ENCODE data around the gene FIBP. TPM values are rescaled to one million over a fixed set of nuclear protein-coding genes. Genes with fewer than 3 reads are reported as not detected.

FIBP gene
- total RNA-seq, 4 donors from 2014 or later = 69.4 to 103 (median 86.2) TPM

DNA sequence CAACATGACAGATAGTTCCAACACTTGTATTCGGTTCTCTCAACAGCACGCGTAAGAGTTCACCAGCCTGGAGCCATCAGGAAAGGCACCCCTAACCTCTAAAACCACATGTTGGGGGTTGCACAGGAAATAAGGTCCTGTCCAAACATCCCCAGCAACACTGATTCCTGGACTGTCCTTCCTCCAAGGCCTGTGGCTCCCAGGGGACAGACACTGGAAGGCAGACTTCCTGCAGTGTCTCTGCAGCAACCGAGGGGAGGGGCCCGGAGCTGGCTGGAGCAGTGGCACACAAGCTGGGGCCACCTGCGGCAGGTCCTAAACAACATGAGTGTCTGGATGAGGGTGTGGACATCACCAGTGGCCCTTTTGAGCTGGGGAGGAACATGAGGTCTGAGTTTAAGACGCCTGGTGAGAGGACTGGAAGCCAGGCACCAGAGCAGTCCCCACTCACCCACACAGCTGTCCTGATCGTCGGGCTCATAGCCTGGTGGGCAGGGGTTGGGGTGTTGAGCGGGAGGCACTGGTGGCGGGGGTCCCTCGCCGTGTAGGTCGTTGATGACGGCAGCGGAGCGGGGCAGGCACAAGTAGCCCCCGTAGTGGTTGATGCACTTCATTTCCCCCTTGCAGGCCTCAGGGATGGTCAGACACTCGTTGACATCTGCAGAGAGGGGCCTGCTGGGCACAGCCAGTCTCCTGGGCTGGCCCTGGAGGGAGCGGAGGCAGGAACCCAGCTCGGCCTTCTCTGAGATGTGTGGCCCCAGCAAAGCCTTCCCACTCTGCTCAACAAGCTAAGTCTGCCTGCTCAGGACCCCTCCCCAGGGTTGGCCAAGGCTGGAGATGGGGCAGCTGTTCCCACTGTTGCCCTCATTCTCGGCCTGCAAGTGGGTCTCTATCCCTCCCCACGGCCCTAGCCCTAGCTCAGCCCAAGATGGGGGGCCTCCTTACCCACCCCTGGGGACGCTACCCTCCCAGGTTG lies 17.3 kb downstream of the FIBP start:
- no peak for DNase-seq (ENCODE audit: low spot score in 2 of 2)
- no peak overlapping the region for H3K4me3 ChIP-seq (ENCODE audit: low read depth, poor library complexity, severe bottlenecking)
- intact Hi-C loops (cut with DNase I; ENCODE audit: low total_unique reads) = no loop called here
- TF ChIP-seq, protein P1, sequence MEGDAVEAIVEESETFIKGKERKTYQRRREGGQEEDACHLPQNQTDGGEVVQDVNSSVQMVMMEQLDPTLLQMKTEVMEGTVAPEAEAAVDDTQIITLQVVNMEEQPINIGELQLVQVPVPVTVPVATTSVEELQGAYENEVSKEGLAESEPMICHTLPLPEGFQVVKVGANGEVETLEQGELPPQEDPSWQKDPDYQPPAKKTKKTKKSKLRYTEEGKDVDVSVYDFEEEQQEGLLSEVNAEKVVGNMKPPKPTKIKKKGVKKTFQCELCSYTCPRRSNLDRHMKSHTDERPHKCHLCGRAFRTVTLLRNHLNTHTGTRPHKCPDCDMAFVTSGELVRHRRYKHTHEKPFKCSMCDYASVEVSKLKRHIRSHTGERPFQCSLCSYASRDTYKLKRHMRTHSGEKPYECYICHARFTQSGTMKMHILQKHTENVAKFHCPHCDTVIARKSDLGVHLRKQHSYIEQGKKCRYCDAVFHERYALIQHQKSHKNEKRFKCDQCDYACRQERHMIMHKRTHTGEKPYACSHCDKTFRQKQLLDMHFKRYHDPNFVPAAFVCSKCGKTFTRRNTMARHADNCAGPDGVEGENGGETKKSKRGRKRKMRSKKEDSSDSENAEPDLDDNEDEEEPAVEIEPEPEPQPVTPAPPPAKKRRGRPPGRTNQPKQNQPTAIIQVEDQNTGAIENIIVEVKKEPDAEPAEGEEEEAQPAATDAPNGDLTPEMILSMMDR (IDR thresholded peaks at IDR 0.05) = no peak
- TF ChIP-seq POLR2A (IDR thresholded peaks at IDR 0.05) = no peak
- WGBS, 2 donors = 76 to 77% methylated on average over 21 to 24 of the region's 24 CpGs

GRCh38 chr11:65870307-65870658 lies 18.0 kb downstream of the FIBP start:
- DNase-seq (ENCODE audit: low spot score in 2 of 2) = no peak
- no peak overlapping the region for H3K4me3 ChIP-seq (ENCODE audit: low read depth, poor library complexity, severe bottlenecking)
- intact Hi-C loops (cut with DNase I; ENCODE audit: low total_unique reads) = no loop called here
- TF ChIP-seq, protein P1 (IDR thresholded peaks at IDR 0.05) = no peak
- no peak for TF ChIP-seq POLR2A (IDR thresholded peaks at IDR 0.05)
- WGBS, 2 donors = 77 to 82% methylated on average over 10 to 11 of the region's 11 CpGs

DNA sequence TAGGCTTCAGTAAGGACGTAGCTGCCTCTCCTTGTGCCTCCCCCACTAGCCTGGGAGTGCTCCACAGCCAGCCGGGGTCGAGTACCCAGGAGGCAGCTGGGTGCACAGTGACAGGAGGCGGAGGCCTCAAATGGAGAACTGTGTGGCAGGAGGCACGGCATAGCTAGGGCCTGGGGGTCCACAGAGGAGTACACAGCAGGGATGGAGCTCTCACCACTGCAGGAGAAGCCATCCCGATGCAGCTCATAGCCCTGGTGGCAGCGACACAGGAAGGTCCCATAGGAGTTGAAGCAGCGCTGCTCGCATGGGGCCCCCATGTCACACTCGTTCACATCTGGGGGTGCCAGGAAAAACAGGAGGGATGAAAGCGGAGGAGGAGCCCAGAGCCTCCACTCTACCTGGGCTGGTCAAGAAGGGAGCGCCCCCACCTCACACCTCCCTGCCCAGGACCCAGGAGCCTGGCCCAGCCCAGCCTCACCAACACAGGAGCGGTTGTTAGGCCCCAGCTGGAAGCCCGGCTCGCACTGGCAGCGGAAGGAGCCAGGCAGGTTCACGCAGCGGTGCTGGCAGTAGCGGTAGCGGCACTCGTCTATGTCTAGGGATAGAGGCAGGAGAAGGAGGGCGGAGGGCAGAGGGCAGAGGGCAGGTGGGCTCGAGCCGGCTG lies 18.5 kb downstream of the FIBP start:
- 75 to 78% methylated on average over 23 to 24 of the region's 24 CpGs for WGBS, 2 donors
- intact Hi-C loops (cut with DNase I; ENCODE audit: low total_unique reads) = no loop called here
- DNase-seq (ENCODE audit: low spot score in 2 of 2) = no peak
- no peak overlapping the region for H3K4me3 ChIP-seq (ENCODE audit: low read depth, poor library complexity, severe bottlenecking)
- TF ChIP-seq POLR2A (IDR thresholded peaks at IDR 0.05) = no peak
- TF ChIP-seq, protein P1 (IDR thresholded peaks at IDR 0.05) = no peak

GRCh38 chr11:65868907-65869306 lies 19.4 kb downstream of the FIBP start:
- no peak for TF ChIP-seq POLR2A (IDR thresholded peaks at IDR 0.05)
- TF ChIP-seq, protein P1 (IDR thresholded peaks at IDR 0.05) = no peak
- DNase-seq (ENCODE audit: low spot score in 2 of 2) = no peak
- 87 to 93% methylated on average over 3 of the region's 3 CpGs for WGBS, 2 donors
- no peak overlapping the region for H3K4me3 ChIP-seq (ENCODE audit: low read depth, poor library complexity, severe bottlenecking)
- intact Hi-C loops (cut with DNase I; ENCODE audit: low total_unique reads) = no loop called here

DNA sequence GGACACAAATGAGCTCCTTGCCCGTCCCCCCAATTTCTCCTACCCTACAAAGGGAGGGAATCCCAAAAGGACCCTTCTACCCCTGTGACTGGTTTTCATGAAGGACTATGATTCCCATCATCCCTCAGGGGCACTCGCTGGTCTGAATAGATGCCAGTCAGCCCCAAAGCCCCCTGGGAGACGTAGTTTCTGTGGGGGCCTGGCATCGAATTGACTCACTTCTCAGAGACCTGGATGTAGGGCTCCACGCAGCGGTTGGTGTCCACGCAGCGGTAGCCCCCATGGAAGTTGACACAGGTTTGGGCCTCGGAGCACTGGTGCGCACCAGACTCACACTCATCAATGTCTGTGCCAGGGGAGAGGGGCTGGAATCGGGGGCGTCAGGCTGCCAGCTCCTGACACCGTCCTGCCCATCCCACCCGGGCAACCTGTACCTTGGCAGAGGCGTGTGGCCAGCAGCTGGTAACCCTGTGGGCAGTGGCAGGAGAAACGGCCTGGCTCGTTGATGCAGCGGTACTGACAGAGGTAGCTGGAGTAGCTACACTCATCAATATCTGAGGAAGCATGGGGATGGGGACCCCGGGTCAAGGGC lies 20.1 kb downstream of the FIBP start:
- no peak for DNase-seq (ENCODE audit: low spot score in 2 of 2)
- intact Hi-C loops (cut with DNase I; ENCODE audit: low total_unique reads) = no loop called here
- 84 to 89% methylated on average over 11 to 19 of the region's 19 CpGs for WGBS, 2 donors
- TF ChIP-seq, protein P1 (IDR thresholded peaks at IDR 0.05) = no peak
- no peak for TF ChIP-seq POLR2A (IDR thresholded peaks at IDR 0.05)
- no peak overlapping the region for H3K4me3 ChIP-seq (ENCODE audit: low read depth, poor library complexity, severe bottlenecking)

All from lower leg skin (tissue), 4 donors.